ENCODE measurements around the gene TGFBR3. TPM values are rescaled to one million over a fixed set of nuclear protein-coding genes. Genes with fewer than 3 reads are reported as not detected.

Gene TGFBR3
- total RNA-seq, 1 experiment from 2014 or later: 3.1 TPM

DNA sequence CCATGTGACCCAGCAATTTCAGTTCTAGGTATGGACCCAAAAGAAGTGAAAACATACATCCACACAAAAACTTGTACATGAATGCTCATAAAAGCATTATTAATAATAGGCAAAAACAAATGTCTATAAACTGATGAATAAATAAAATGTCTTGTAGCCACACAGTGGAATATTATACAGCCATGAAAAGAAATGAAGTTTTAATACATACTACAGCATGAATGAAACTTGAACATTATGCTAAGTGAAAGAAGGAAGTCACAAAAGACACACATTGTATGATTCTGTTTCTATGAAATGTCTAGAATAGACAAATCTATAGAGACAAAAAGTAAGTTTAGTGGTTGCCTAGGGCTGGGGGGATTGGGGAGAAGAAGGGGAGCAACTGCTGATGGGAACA, 255.1 kb downstream of the TGFBR3 start:
- TF ChIP-seq, protein P1, sequence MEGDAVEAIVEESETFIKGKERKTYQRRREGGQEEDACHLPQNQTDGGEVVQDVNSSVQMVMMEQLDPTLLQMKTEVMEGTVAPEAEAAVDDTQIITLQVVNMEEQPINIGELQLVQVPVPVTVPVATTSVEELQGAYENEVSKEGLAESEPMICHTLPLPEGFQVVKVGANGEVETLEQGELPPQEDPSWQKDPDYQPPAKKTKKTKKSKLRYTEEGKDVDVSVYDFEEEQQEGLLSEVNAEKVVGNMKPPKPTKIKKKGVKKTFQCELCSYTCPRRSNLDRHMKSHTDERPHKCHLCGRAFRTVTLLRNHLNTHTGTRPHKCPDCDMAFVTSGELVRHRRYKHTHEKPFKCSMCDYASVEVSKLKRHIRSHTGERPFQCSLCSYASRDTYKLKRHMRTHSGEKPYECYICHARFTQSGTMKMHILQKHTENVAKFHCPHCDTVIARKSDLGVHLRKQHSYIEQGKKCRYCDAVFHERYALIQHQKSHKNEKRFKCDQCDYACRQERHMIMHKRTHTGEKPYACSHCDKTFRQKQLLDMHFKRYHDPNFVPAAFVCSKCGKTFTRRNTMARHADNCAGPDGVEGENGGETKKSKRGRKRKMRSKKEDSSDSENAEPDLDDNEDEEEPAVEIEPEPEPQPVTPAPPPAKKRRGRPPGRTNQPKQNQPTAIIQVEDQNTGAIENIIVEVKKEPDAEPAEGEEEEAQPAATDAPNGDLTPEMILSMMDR (conservative IDR thresholded peaks at IDR 0.05; ENCODE audit: low read depth, low read length): no peak
- no peak for TF ChIP-seq EZH2 (IDR thresholded peaks at IDR 0.05; ENCODE audit: borderline replicate concordance, low read depth, low read length, poor library complexity, severe bottlenecking)
- DNase-seq (ENCODE audit: low spot score): no peak
- H3K36me3 ChIP-seq (ENCODE audit: insufficient read depth, low read length, poor library complexity, severe bottlenecking): no peaks in the 10 kb centered on the region
- no TSS peak for BruUV-seq (replicated peaks)
- no peaks in the 10 kb centered on the region for H3K27me3 ChIP-seq (replicated peaks; ENCODE audit: insufficient read depth, low read depth, low read length, poor library complexity)
- H3K4me3 ChIP-seq (ENCODE audit: low read depth, low read length, poor library complexity, severe bottlenecking): no peak overlapping the region
- no peak overlapping the region for H3K27ac ChIP-seq (ENCODE audit: low read depth, low read length, poor library complexity, severe bottlenecking)
- H3K9me3 ChIP-seq (ENCODE audit: low read depth, low read length, poor library complexity, severe bottlenecking): no peaks in the 10 kb centered on the region
- ChIA-PET CTCF (no interaction called here), POLR2A (ENCODE audit: low non-redundant PET) (no interaction called here)
- intact Hi-C loops (cut with micrococcal nuclease; ENCODE audit: unreplicated experiment): no loop called here
- no peaks in the 10 kb centered on the region for H3K4me1 ChIP-seq (ENCODE audit: insufficient read depth, low read length, poor library complexity, severe bottlenecking)

Other genes starting within 250 kb of the TGFBR3 start
- gene BRDT, start 63.2 kb upstream of the TGFBR3 start, total RNA-seq (2021): not detected in 2 replicates
- gene EPHX4, start 143.8 kb upstream of the TGFBR3 start, total RNA-seq (2021): 0.64 and 0.85 TPM in 2 replicates
- gene SETSIP, start 189.3 kb upstream of the TGFBR3 start, total RNA-seq (2021): 0.47 TPM in 1 of 2 replicates, not detected in the other
- 1.4 and 3.1 TPM in 2 replicates for gene BTBD8, start 194.2 kb upstream of the TGFBR3 start, total RNA-seq (2021)

Data from A673 (cell line).